H1 (cell line): Measurements from ENCODE around the gene TGFB3. TPM values are rescaled to one million over a fixed set of nuclear protein-coding genes. Genes with fewer than 3 reads are reported as not detected.

ENCODE experiments used
- CTCF ChIA-PET: fragments of 300-600 bp; sonication (Branson Sonifier 250); formaldehyde crosslinking; loops from one replicate; lab custom pipeline; 2021; ENCODE audit not compliant: partially characterized antibody; lab: Charles Lee
- POLR2A ChIA-PET: fragments of 300-600 bp; sonication (Branson Sonifier 250); formaldehyde crosslinking; loops from one replicate; lab custom pipeline; 2021; ENCODE audit warnings: inconsistent platforms; ENCODE audit not compliant: partially characterized antibody; lab: Charles Lee
- DNase-seq, 2 experiments: peaks; one replicate each; pipeline versions ENCODE4 v3.0.0 to v3.0.0-alpha.2; 2010 to 2022; ENCODE audit warnings: low spot score in 2 of 2, low read depth in 1 of 2, mixed read lengths in 1 of 2
- FAIRE-seq: peaks from 2 replicates; lab custom pipeline; 2011; peaks lifted over from hg19 to GRCh38; lab: Jason Lieb, UNC
- H2AFZ ChIP-seq: 2 replicates; pipeline ENCODE4 v1.8.1; 2012; ENCODE audit warnings: low read length, inconsistent platforms
- H2AK5ac ChIP-seq: 2 replicates; pipeline ENCODE4 v1.6.1; 2013; ENCODE audit warnings: low read depth, low read length
- H2BK120ac ChIP-seq: replicated peaks from 2 replicates; pipeline ENCODE3; 2013; ENCODE audit warnings: low read depth, low read length, inconsistent platforms
- H2BK12ac ChIP-seq: 2 replicates; pipeline ENCODE4 v1.6.1; 2013; ENCODE audit warnings: low read depth, low read length
- H2BK15ac ChIP-seq: 2 replicates; pipeline ENCODE4 v1.6.1; 2013; ENCODE audit warnings: low read length
- H2BK20ac ChIP-seq: 2 replicates; pipeline ENCODE4 v1.6.1; 2013; ENCODE audit warnings: low read length
- H2BK5ac ChIP-seq: 2 replicates; pipeline ENCODE4 v1.6.1; 2013; ENCODE audit warnings: low read depth, low read length
- H3K14ac ChIP-seq: 2 replicates; pipeline ENCODE4 v1.6.1; 2013; ENCODE audit warnings: inconsistent platforms; ENCODE audit not compliant: insufficient read length
- H3K18ac ChIP-seq: 2 replicates; pipeline ENCODE4 v1.6.1; 2013; ENCODE audit warnings: low read length; ENCODE audit errors: extremely low read depth
- H3K23ac ChIP-seq: 2 replicates; pipeline ENCODE4 v1.6.1; 2013; ENCODE audit warnings: inconsistent platforms; ENCODE audit not compliant: insufficient read length
- H3K23me2 ChIP-seq: 2 replicates; pipeline ENCODE4 v1.6.1; 2013; ENCODE audit warnings: low read depth, low read length
- H3K27ac ChIP-seq: 2 replicates; pipeline ENCODE4 v1.6.1; 2011; ENCODE audit warnings: low read depth, low read length, inconsistent platforms
- H3K27me3 ChIP-seq, 4 experiments: replicated peaks in 1 of 4; 1 replicate in 1 of 4; 2 replicates in 3 of 4; pipeline versions ENCODE4 v1.6.1 to v1.8.1; 2011 to 2013; ENCODE audit warnings: low read length in 3 of 4, mild to moderate bottlenecking in 3 of 4, inconsistent platforms in 2 of 4, mixed read lengths in 2 of 4, moderate library complexity in 1 of 4; ENCODE audit not compliant: control insufficient read depth in 3 of 4, insufficient read depth in 3 of 4; ENCODE audit errors: extremely low read depth in 1 of 4
- H3K36me3 ChIP-seq, 4 experiments: 2 replicates each; pipeline versions ENCODE4 v1.6.1 to v1.8.1; 2011 to 2013; ENCODE audit warnings: mild to moderate bottlenecking in 4 of 4, low read length in 3 of 4, moderate library complexity in 2 of 4, control low read depth in 1 of 4, inconsistent platforms in 1 of 4; ENCODE audit not compliant: insufficient read depth in 4 of 4, control insufficient read depth in 2 of 4
- H3K4ac ChIP-seq: replicated peaks from 2 replicates; pipeline ENCODE3; 2013; ENCODE audit warnings: low read length, low read depth, mixed read lengths, inconsistent platforms; ENCODE audit not compliant: insufficient read length
- H3K4me1 ChIP-seq, 4 experiments: replicated peaks in 1 of 4; 1 replicate in 1 of 4; 2 replicates in 3 of 4; pipeline versions ENCODE4 v1.6.1 to v1.8.1; 2011 to 2013; ENCODE audit warnings: low read length in 3 of 4, inconsistent platforms in 2 of 4, mixed read lengths in 1 of 4; ENCODE audit not compliant: insufficient read depth in 4 of 4, control insufficient read depth in 3 of 4
- H3K4me2 ChIP-seq, 2 experiments: 2 replicates each; pipeline versions ENCODE4 v1.6.1 to v1.8.1; 2011 to 2013; ENCODE audit warnings: low read depth in 2 of 2, low read length in 2 of 2, control low read depth in 1 of 2, inconsistent platforms in 1 of 2, mild to moderate bottlenecking in 1 of 2; ENCODE audit not compliant: insufficient read depth in 1 of 2
- H3K4me3 ChIP-seq, 4 experiments: fragments of 200-600, 300-600 bp in 1 of 4; sonication (generic), shearing (Covaris generic), sonication (Bioruptor Twin) in 1 of 4; 2 replicates each; pipeline versions ENCODE4 v1.5.1 to v1.8.1; 2011 to 2016; ENCODE audit warnings: low read length in 4 of 4, low read depth in 3 of 4, control low read depth in 2 of 4, inconsistent platforms in 2 of 4, mild to moderate bottlenecking in 2 of 4, mixed read lengths in 1 of 4, moderate library complexity in 1 of 4; ENCODE audit not compliant: insufficient read depth in 2 of 4; ENCODE audit errors: extremely low read depth in 1 of 4
- H3K56ac ChIP-seq: replicated peaks from 2 replicates; pipeline ENCODE3; 2013; ENCODE audit warnings: low read depth, mild to moderate bottlenecking, mixed read lengths, low read length, inconsistent platforms; ENCODE audit not compliant: insufficient read length
- H3K79me1 ChIP-seq: 2 replicates; pipeline ENCODE4 v1.6.1; 2013; ENCODE audit warnings: low read depth, low read length, control low read depth
- H3K79me2 ChIP-seq, 2 experiments: 2 replicates each; pipeline versions ENCODE4 v1.6.1 to v1.8.1; 2012 to 2013; ENCODE audit warnings: low read length in 2 of 2, mild to moderate bottlenecking in 2 of 2, inconsistent platforms in 1 of 2; ENCODE audit not compliant: insufficient read depth in 2 of 2, control insufficient read depth in 1 of 2
- H3K9ac ChIP-seq, 4 experiments: replicated peaks in 1 of 4; 1 replicate in 1 of 4; 2 replicates in 3 of 4; pipeline versions ENCODE4 v1.6.1 to v1.8.1; 2011 to 2013; ENCODE audit warnings: low read depth in 3 of 4, low read length in 3 of 4, control low read depth in 2 of 4, mild to moderate bottlenecking in 2 of 4, moderate library complexity in 2 of 4, inconsistent platforms in 1 of 4; ENCODE audit errors: extremely low read depth in 1 of 4
- H3K9me3 ChIP-seq, 2 experiments: 2 replicates each; pipeline versions ENCODE4 v1.6.1 to v1.8.1; 2012 to 2013; ENCODE audit warnings: mild to moderate bottlenecking in 2 of 2, moderate library complexity in 2 of 2, control low read depth in 1 of 2, inconsistent platforms in 1 of 2, low read depth in 1 of 2, low read length in 1 of 2, mixed read lengths in 1 of 2; ENCODE audit not compliant: insufficient read depth in 2 of 2
- H4K20me1 ChIP-seq, 2 experiments: replicated peaks in 1 of 2; 2 replicates each; pipeline versions ENCODE3 to v1.8.1; 2011 to 2013; ENCODE audit warnings: inconsistent platforms in 2 of 2, low read length in 2 of 2, mild to moderate bottlenecking in 1 of 2; ENCODE audit not compliant: insufficient read depth in 2 of 2, control insufficient read depth in 1 of 2
- H4K5ac ChIP-seq: 2 replicates; pipeline ENCODE4 v1.6.1; 2013; ENCODE audit warnings: low read length, low read depth, mixed read lengths, inconsistent platforms; ENCODE audit not compliant: insufficient read length
- H4K8ac ChIP-seq: 2 replicates; pipeline ENCODE4 v1.8.0; 2013; ENCODE audit warnings: mild to moderate bottlenecking, moderate library complexity, low read length, inconsistent platforms; ENCODE audit not compliant: insufficient read depth; ENCODE audit errors: extremely low read depth
- H4K91ac ChIP-seq: replicated peaks from 2 replicates; pipeline ENCODE3; 2013; ENCODE audit warnings: low read length, mixed read lengths, inconsistent platforms; ENCODE audit not compliant: insufficient read length
- CHD1 ChIP-seq: IDR thresholded peaks from 2 replicates; pipeline ENCODE4 v1.6.1; 2012; ENCODE audit warnings: low read depth, low read length, improper control_type of control experiment
- CHD2 ChIP-seq: IDR thresholded peaks from 2 replicates; pipeline ENCODE4 v1.6.1; 2012; ENCODE audit warnings: low read length, improper control_type of control experiment
- CREB1 ChIP-seq: IDR thresholded peaks from 2 replicates; pipeline ENCODE4 v1.6.1; 2012; ENCODE audit warnings: inconsistent platforms
- EGR1 ChIP-seq: IDR thresholded peaks from 2 replicates; pipeline ENCODE4 v1.6.1; 2011; ENCODE audit warnings: low read depth, low read length, borderline replicate concordance
- EP300 ChIP-seq, 2 experiments: IDR thresholded peaks; 1 replicate in 1 of 2; 2 replicates in 1 of 2; pipeline ENCODE4 v1.6.1; 2011 to 2012; ENCODE audit warnings: low read depth in 2 of 2, low read length in 2 of 2, mild to moderate bottlenecking in 2 of 2, borderline replicate concordance in 1 of 2, inconsistent platforms in 1 of 2, moderate library complexity in 1 of 2
- EZH2 ChIP-seq: fragments of 200-600 bp; sonication (generic); IDR thresholded peaks from 2 replicates; pipeline ENCODE4 v1.7.1; 2012; ENCODE audit warnings: low read depth, mild to moderate bottlenecking, moderate library complexity, low read length, inconsistent platforms; ENCODE audit not compliant: severe bottlenecking
- GABPA ChIP-seq: IDR thresholded peaks from 2 replicates; pipeline ENCODE4 v1.6.1; 2011; ENCODE audit warnings: mild to moderate bottlenecking, low read length, moderate library complexity, borderline replicate concordance; ENCODE audit not compliant: insufficient read depth
- PHF8 ChIP-seq: fragments of 200-600 bp; sonication (generic); conservative IDR thresholded peaks from 2 replicates; pipeline ENCODE4 v1.7.1; 2012; ENCODE audit warnings: low read depth, mild to moderate bottlenecking, inconsistent platforms, low read length, moderate library complexity
- POLR2A ChIP-seq, 2 experiments: IDR thresholded peaks; 1 replicate in 1 of 2; 2 replicates in 1 of 2; pipeline ENCODE4 v1.6.1; 2011; ENCODE audit warnings: low read depth in 2 of 2, low read length in 2 of 2, mild to moderate bottlenecking in 2 of 2; ENCODE audit errors: control extremely low read depth in 1 of 2
- RAD21 ChIP-seq, 2 experiments: IDR thresholded peaks in 1 of 2; conservative IDR thresholded peaks in 1 of 2; 2 replicates each; pipeline ENCODE4 v1.6.1; 2011; ENCODE audit warnings: low read depth in 2 of 2, low read length in 2 of 2, improper control_type of control experiment in 1 of 2, inconsistent platforms in 1 of 2, mild to moderate bottlenecking in 1 of 2, moderate library complexity in 1 of 2
- RXRA ChIP-seq: IDR thresholded peaks from 2 replicates; pipeline ENCODE4 v1.6.1; 2011; ENCODE audit warnings: low read depth, mild to moderate bottlenecking, low read length, moderate library complexity; ENCODE audit not compliant: insufficient read depth
- SAP30 ChIP-seq: fragments of 300-600 bp; sonication (generic); IDR thresholded peaks from 2 replicates; pipeline ENCODE4 v1.7.1; 2012; ENCODE audit warnings: low read length, moderate library complexity, mild to moderate bottlenecking, inconsistent platforms; ENCODE audit not compliant: insufficient read depth, insufficient replicate concordance
- TAF7 ChIP-seq: optimal IDR thresholded peaks from 2 replicates; pipeline ENCODE3; 2011; ENCODE audit warnings: low read depth, mild to moderate bottlenecking, inconsistent platforms, low read length, moderate library complexity, borderline replicate concordance
- TCF12 ChIP-seq: IDR thresholded peaks from 2 replicates; pipeline ENCODE4 v1.6.1; 2011; ENCODE audit warnings: low read depth, mild to moderate bottlenecking, low read length
- YY1 ChIP-seq: IDR thresholded peaks from 2 replicates; pipeline ENCODE4 v1.6.1; 2011; ENCODE audit warnings: low read depth, mild to moderate bottlenecking, low read length
- WGBS, 2 experiments: shearing (Covaris generic) in 1 of 2; methylation state at CpG; one replicate each; pipeline versions ENCODE4 v1.1.6 to v1.1.7; 2013 to 2015; ENCODE audit warnings: low lambda C conversion rate in 2 of 2, mixed read lengths in 2 of 2, inconsistent platforms in 1 of 2, low coverage in 1 of 2, missing lambda C conversion rate in 1 of 2; ENCODE audit not compliant: insufficient replicate concordance in 2 of 2, insufficient coverage in 1 of 2, insufficient read length in 1 of 2; ENCODE audit errors: extremely low coverage in 1 of 2, missing lambda C conversion rate in 1 of 2; 5-methylcytosine and 5-hydroxymethylcytosine counted together
- polyA plus RNA-seq, 7 experiments: library from polyadenylated mRNA; depleted of rRNA in 3 of 7; stranded (reverse) in 5 of 7; unstranded in 2 of 7; fragments of >200 nt in 5 of 7; fragments of 200-250 nt in 2 of 7; gene quantifications; 1 replicate in 5 of 7; 2 replicates in 1 of 7; 4 replicates in 1 of 7; pipeline versions ENCODE4 v1.2.1 to v1.2.3, GENCODE V29; 2011 to 2013; ENCODE audit warnings: missing spikeins in 2 of 7, mixed read lengths in 2 of 7
- total RNA-seq: library from RNA; stranded (reverse); fragmentation: NEBNext Ultra II Directional; extraction: Animal tissue kit (Norgen Biotek cat#: 25700); gene quantifications from 2 replicates; pipeline ENCODE4 v1.2.1, GENCODE V29; 2021

TGFB3 gene
- total and polyA plus RNA-seq, 2 of the 8 experiments (the other 6 are each of a cell fraction or from before 2014, with no cell fraction given), result 0.65 to 0.86 TPM

DNA sequence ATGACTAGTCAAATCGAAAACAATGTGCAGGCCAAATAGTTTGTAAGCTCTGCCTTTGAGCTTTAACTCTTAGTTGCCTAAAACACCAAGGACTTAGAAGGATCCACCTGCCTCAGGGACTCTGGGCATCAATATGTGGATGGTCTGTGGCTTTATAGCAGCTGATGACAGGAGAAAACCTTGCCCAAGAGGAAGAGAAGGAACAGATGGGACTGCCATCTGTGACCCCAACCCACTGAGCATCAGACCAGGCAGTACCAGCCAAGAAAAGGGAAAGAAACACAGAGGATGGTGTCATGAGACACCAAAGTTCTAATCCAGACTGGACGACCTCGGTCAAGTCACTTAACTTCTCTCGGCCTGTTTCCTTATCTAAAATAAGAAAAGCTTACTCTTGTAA lies 12.7 kb downstream of the TGFB3 start:
- Histone ChIP-seq H4K20me1 (no peaks in the 10 kb centered on the region), H2BK120ac (no peak overlapping the region), H3K79me1 (no peaks in the 10 kb centered on the region), H3K14ac (no peak overlapping the region), H3K27ac (no peak overlapping the region), H2BK15ac (no peak overlapping the region), H2AK5ac (no peak overlapping the region), H3K4me3 (no peak overlapping the region), H3K4ac (no peak overlapping the region), H3K27me3 (no peaks in the 10 kb centered on the region), H4K5ac (no peak overlapping the region), H3K9me3 (no peaks in the 10 kb centered on the region), H2BK20ac (no peak overlapping the region), H3K23me2 (no peaks in the 10 kb centered on the region), H3K4me1 (peaks cover 0 to 3% (median under 1%) of the 10 kb centered on the region in 4 experiments; a peak in 2 of 7 replicates), H2AFZ (no peak overlapping the region), H4K91ac (no peak overlapping the region), H3K18ac (no peak overlapping the region), H3K4me2 (no peak overlapping the region), H3K79me2 (no peaks in the 10 kb centered on the region), H2BK5ac (no peak overlapping the region), H3K56ac (no peak overlapping the region), H4K8ac (no peak overlapping the region), H3K23ac (no peak overlapping the region), H3K36me3 (no peaks in the 10 kb centered on the region), H3K9ac (no peak overlapping the region), H2BK12ac (no peak overlapping the region)
- FAIRE-seq, result no peak
- 88% methylated on average over 4 of the region's 4 CpGs; no CpG with 5 or more reads in 1 of the 2 experiments for WGBS, 2 experiments
- TF ChIP-seq EZH2, result no peak
- no peak for TF ChIP-seq POLR2A (IDR thresholded peaks at IDR 0.05; ENCODE audit: control extremely low read depth in 1 of 2, low read depth in 2 of 2, low read length in 2 of 2)
- TF ChIP-seq CHD2, result no peak
- TF ChIP-seq CHD1, result no peak
- no peak for TF ChIP-seq TCF12
- no peak for TF ChIP-seq TAF7
- no peak for TF ChIP-seq RXRA
- no peak for TF ChIP-seq RAD21 (IDR thresholded peaks at IDR 0.05 in 1 of 2, conservative IDR thresholded peaks at IDR 0.05 in 1 of 2; ENCODE audit: low read depth in 2 of 2, low read length in 2 of 2)
- no peak for TF ChIP-seq SAP30
- no peak for TF ChIP-seq EP300 (IDR thresholded peaks at IDR 0.05; ENCODE audit: borderline replicate concordance in 1 of 2, low read depth in 2 of 2, low read length in 2 of 2)
- no peak for TF ChIP-seq YY1
- TF ChIP-seq PHF8, result no peak
- no peak for TF ChIP-seq EGR1
- no peak for TF ChIP-seq GABPA
- no peak for TF ChIP-seq CREB1
- no peak for DNase-seq
- POLR2A ChIA-PET, result no interaction called here
- CTCF ChIA-PET, result interaction anchor here (1.7 to 20.1 kb wide), 3 partner anchors 11 to 64 kb away, joined by 5 to 261 read pairs (median 25); partner anchors contain the start of gene TGFB3
